Measurements from ENCODE around the gene GNL3. TPM values are rescaled to one million over a fixed set of nuclear protein-coding genes. Genes with fewer than 3 reads are reported as not detected.
A peak's percentile ranks its signal among the peaks of the same experiment; 100 is the strongest.

The GNL3 gene
- total and polyA plus RNA-seq, 7 donors, result 47.3 to 145 (median 80.6) TPM

- H3K27ac ChIP-seq, result no peak overlapping the region
- TF ChIP-seq CTCF (IDR thresholded peaks at IDR 0.05), result no peak
- H3K36me3 ChIP-seq (ENCODE audit: insufficient read depth in 1 of 2, low read depth in 1 of 2), result peaks cover 0 to 46% of the 10 kb centered on the region in 2 donors
- DNase-seq, result no peak
- 80 to 85% (median 82%) methylated on average over 2 of the region's 2 CpGs for WGBS, 3 donors
- no peaks in the 10 kb centered on the region for H3K9me3 ChIP-seq
- H3K4me3 ChIP-seq, result no peak overlapping the region
- intact Hi-C loops (cut with DNase I), result no loop called here
- no peaks in the 10 kb centered on the region for H3K27me3 ChIP-seq (ENCODE audit: insufficient read depth in 3 of 3, low read length in 2 of 3)
- peaks cover 11% of the 10 kb centered on the region for H3K4me1 ChIP-seq
- ATAC-seq, result no peak
These were observed 24.7 kb downstream of the GNL3 start for GRCh38 chr3:52710512-52710911.

DNA sequence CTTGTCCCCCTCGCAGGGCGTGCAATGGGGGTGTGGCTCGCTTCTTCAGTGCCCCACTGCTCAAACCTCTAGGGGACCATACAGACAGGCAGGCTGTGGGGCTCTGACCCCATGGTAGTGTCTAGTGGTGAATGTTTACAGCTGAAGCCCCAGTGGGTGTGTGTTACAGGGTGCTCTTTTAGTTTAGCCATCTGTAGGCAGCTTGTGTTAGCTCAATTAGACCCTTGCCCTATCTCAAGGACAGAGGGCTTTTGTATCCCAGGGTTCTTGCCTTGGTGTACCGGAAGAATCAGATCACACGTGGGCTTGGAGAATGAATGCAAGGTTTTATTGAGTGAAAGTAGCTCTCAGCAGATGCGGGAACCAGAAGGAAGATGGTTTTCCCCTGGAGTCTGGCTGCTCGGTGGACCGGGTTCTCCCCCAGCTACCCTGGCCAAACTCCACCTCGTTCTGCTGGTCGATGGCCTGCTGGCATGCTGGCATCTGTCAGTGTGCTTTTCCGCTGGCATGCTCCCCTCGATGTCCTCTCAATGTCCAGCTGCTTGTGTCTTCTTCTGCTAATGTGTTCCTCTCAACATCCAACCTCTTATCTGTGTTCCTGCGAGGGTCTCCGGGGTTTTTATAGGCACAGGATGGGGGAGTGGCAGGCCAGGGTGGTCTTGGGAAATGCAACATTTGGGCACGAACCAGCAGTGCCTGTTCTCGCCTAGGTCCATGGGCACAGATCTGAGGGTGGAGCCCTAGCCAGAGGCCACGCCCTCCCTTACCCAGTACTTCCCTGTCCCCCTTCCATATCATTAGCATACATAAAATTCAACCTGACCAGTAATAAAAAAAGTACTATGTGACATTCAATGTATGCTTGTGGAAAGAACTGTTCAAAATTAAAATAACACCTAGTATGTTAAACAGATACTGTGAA is 26.7 kb downstream of the GNL3 start:
- no peaks in the 10 kb centered on the region for H3K9me3 ChIP-seq
- no peaks in the 10 kb centered on the region for H3K27me3 ChIP-seq (ENCODE audit: insufficient read depth in 3 of 3, low read length in 2 of 3)
- TF ChIP-seq CTCF (IDR thresholded peaks at IDR 0.05), result no peak
- H3K27ac ChIP-seq, result no peak overlapping the region
- intact Hi-C loops (cut with DNase I), result no loop called here
- peaks cover 3% of the 10 kb centered on the region for H3K4me1 ChIP-seq
- WGBS, 3 donors, result 73 to 81% (median 78%) methylated on average over 17 of the region's 17 CpGs
- DNase-seq, result peak in 1 of 2 donors; percentile 25
- peaks cover 0 to 42% of the 10 kb centered on the region in 2 donors for H3K36me3 ChIP-seq (ENCODE audit: insufficient read depth in 1 of 2, low read depth in 1 of 2)
- H3K4me3 ChIP-seq, result no peak overlapping the region
- no peak for ATAC-seq

DNA sequence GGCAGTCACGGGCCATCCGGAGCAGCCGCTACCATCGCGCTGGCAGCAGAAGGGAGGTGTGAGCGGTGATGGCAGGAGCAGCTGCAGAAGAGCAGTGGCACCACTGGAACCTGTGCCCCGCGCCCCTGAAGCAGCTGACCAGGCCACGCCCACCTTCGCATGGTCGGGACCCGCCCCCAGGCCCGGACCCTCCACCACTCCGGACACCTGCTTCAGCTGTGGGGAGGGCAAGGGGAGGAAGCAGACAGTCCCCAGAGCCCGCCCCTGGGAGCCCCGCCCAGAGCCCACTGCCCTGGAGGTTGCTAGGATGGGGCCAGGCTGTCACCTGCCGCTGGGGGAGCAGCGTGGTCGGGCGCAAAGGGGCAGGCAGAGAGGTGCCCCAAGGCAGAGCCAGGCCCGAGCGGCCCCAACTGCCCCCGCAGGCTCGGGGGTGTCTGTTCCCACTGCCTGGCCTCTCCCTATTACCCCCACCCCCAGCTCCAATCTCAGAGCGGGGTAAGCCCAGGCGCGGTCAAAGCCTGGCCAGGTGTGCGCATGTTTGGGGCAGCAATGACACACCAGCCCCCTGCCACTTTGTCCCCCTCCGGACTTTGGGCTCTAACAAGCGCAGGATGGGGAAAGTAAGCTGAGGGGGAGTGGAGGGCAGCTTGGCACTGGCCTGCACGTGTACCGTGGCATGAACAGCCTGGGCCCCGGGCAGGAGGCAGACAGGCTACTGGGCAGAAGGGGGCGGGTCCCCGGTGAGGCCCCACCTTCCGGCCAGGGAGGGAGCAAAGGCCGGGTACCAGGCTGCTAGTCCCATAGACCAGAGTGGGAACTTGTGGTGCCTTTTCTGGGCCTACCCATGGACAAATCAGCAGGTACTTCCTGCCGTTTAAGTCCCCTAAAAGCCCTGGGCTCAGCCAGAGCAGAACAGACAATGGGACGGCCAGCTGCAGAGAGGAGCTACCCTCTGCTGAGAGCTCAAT is 28.8 kb downstream of the GNL3 start:
- H3K4me3 ChIP-seq, result no peak overlapping the region
- H3K27me3 ChIP-seq (ENCODE audit: insufficient read depth in 3 of 3, low read length in 2 of 3), result no peaks in the 10 kb centered on the region
- H3K36me3 ChIP-seq (ENCODE audit: insufficient read depth in 1 of 2, low read depth in 1 of 2), result peaks cover 0 to 26% of the 10 kb centered on the region in 2 donors
- intact Hi-C loops (cut with DNase I), result no loop called here
- peak in 2 of 4 donors; percentile 27 to 44 for ATAC-seq
- H3K27ac ChIP-seq, result no peak overlapping the region
- H3K4me1 ChIP-seq, result no peaks in the 10 kb centered on the region
- TF ChIP-seq CTCF (IDR thresholded peaks at IDR 0.05), result no peak
- no peak for DNase-seq
- 44 to 46% (median 45%) methylated on average over 32 to 39 of the region's 39 CpGs for WGBS, 3 donors
- no peaks in the 10 kb centered on the region for H3K9me3 ChIP-seq

DNA sequence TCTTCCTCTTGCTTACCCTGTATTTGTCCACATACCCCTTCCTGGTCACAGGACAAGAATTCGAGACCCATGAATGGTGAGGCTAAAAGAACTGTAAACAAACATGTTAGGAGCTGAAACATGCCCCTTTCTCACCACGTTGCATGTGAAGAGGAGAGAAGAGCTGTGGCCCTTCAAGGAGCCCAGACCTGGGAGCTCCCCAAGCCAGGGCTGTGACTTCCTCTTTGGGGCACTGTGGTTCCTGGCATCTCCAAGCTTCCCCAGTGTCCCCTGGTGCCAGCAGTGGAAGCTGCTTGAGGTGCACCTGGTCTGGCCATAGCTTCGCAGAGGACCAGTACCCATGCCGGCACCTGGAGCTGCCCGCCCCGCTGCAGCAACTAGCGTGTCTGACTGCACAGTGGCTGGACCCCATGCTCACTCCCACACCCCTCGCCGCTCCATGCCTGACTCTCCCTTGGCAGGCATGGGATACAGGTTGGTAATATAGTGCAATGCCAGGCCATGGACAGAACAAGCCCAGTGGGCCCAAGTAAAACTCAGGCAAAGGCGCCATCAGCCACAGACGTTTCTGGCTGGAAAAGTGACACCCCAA is 30.0 kb downstream of the GNL3 start:
- DNase-seq, result no peak
- H3K36me3 ChIP-seq (ENCODE audit: insufficient read depth in 1 of 2, low read depth in 1 of 2), result peaks cover 0 to 23% of the 10 kb centered on the region in 2 donors
- H3K9me3 ChIP-seq, result no peaks in the 10 kb centered on the region
- WGBS, 3 donors, result 90 to 93% (median 91%) methylated on average over 11 of the region's 11 CpGs
- H3K27ac ChIP-seq, result no peak overlapping the region
- no peak for TF ChIP-seq CTCF (IDR thresholded peaks at IDR 0.05)
- H3K4me3 ChIP-seq, result no peak overlapping the region
- no peak for ATAC-seq
- intact Hi-C loops (cut with DNase I), result no loop called here
- no peaks in the 10 kb centered on the region for H3K4me1 ChIP-seq
- H3K27me3 ChIP-seq (ENCODE audit: insufficient read depth in 3 of 3, low read length in 2 of 3), result no peaks in the 10 kb centered on the region
